ENCODE measurements around the gene ITGB1. TPM values are rescaled to one million over a fixed set of nuclear protein-coding genes. Genes with fewer than 3 reads are reported as not detected.

Gene ITGB1
- total and polyA plus RNA-seq, 9 of the 15 experiments (the other 6 are each of a cell fraction or from before 2014, with no cell fraction given) = 40.2 to 194 (median 155) TPM

- TF ChIP-seq CHD7 (IDR thresholded peaks at IDR 0.05; ENCODE audit: low read depth, low read length) (no peak), ATF1 (CRISPR knock-in tag; IDR thresholded peaks at IDR 0.05) (no peak), ATF1 (tag; IDR thresholded peaks at IDR 0.05) (peak; percentile 96), CSDE1 (IDR thresholded peaks at IDR 0.05) (no peak), NFYB (IDR thresholded peaks at IDR 0.05; ENCODE audit: extremely low read depth, insufficient read length) (no peak), SMARCA4 (IDR thresholded peaks at IDR 0.05) (peak; percentile 78), MXD1 (CRISPR knock-in tag; IDR thresholded peaks at IDR 0.05; ENCODE audit: borderline replicate concordance, poor library complexity, severe bottlenecking) (no peak), ZKSCAN3 (CRISPR knock-in tag; IDR thresholded peaks at IDR 0.05) (no peak), ETS1 (conservative IDR thresholded peaks at IDR 0.05; ENCODE audit: control insufficient read depth, low read depth, low read length) (peak; percentile 68; the same call in 1 of the 2 replicates), ZNF224 (CRISPR knock-in tag; IDR thresholded peaks at IDR 0.05) (no peak)
Measured at GRCh38 chr10:32980558-32981468, 22.8 kb upstream of the ITGB1 start (continued).
